ENCODE data around the gene GRID2. TPM values are rescaled to one million over a fixed set of nuclear protein-coding genes. Genes with fewer than 3 reads are reported as not detected.
"Not testable (repeated sequence)": the region's sequence is repeated elsewhere in the genome, so short reads cannot be mapped to it uniquely, and the experiment has no call there.

GRID2 gene
- total RNA-seq, 1 donor from 2014 or later, result not detected

- no peak for TF ChIP-seq POLR2A (IDR thresholded peaks at IDR 0.05)
- Histone ChIP-seq H3K4me3 (no peak overlapping the region), H3K27ac (no peak overlapping the region), H3K36me3 (no peaks in the 10 kb centered on the region), H3K9me3 (no peaks in the 10 kb centered on the region), H3K4me1 (no peaks in the 10 kb centered on the region), H3K27me3 (no peaks in the 10 kb centered on the region)
- intact Hi-C loops (cut with DNase I), result no loop called here
- no peak for DNase-seq (ENCODE audit: extremely low spot score in 2 of 2)
Measured at GRCh38 chr4:93299118-93299517, 995.4 kb downstream of the GRID2 start.

GRCh38 chr4:93300780-93301555 lies 997.2 kb downstream of the GRID2 start:
- H3K4me3 ChIP-seq; intact Hi-C loops (cut with DNase I); DNase-seq (ENCODE audit: extremely low spot score in 2 of 2); H3K9me3 ChIP-seq; H3K27me3 ChIP-seq; H3K4me1 ChIP-seq; H3K36me3 ChIP-seq; H3K27ac ChIP-seq: not testable (repeated sequence)

- Histone ChIP-seq H3K27ac (no peak overlapping the region), H3K9me3 (no peaks in the 10 kb centered on the region), H3K27me3 (no peaks in the 10 kb centered on the region), H3K36me3 (no peaks in the 10 kb centered on the region), H3K4me1 (no peaks in the 10 kb centered on the region), H3K4me3 (no peak overlapping the region)
- intact Hi-C loops (cut with DNase I), result no loop called here
- DNase-seq (ENCODE audit: extremely low spot score in 2 of 2), result no peak
- TF ChIP-seq CTCF (IDR thresholded peaks at IDR 0.05), result no peak
- TF ChIP-seq POLR2A (IDR thresholded peaks at IDR 0.05), result no peak
- no peak for TF ChIP-seq POLR2AphosphoS5 (IDR thresholded peaks at IDR 0.05; ENCODE audit: insufficient read depth in 1 of 2, low read depth in 1 of 2)
Measured at GRCh38 chr4:93302310-93302709, 998.5 kb downstream of the GRID2 start.

- Histone ChIP-seq H3K27ac (no peak overlapping the region), H3K27me3 (no peaks in the 10 kb centered on the region), H3K4me1 (no peaks in the 10 kb centered on the region), H3K9me3 (no peaks in the 10 kb centered on the region), H3K4me3 (no peak overlapping the region), H3K36me3 (no peaks in the 10 kb centered on the region)
- DNase-seq (ENCODE audit: extremely low spot score in 2 of 2), result no peak
- intact Hi-C loops (cut with DNase I), result no loop called here
- TF ChIP-seq POLR2AphosphoS5 (IDR thresholded peaks at IDR 0.05; ENCODE audit: insufficient read depth in 1 of 2, low read depth in 1 of 2) (no peak), CTCF (IDR thresholded peaks at IDR 0.05) (no peak), POLR2A (IDR thresholded peaks at IDR 0.05) (no peak)
Measured at GRCh38 chr4:93303440-93303839, 999.7 kb downstream of the GRID2 start.

- intact Hi-C loops (cut with DNase I), result no loop called here
- TF ChIP-seq CTCF (IDR thresholded peaks at IDR 0.05) (no peak), POLR2AphosphoS5 (IDR thresholded peaks at IDR 0.05; ENCODE audit: insufficient read depth in 1 of 2, low read depth in 1 of 2) (no peak)
- Histone ChIP-seq H3K27me3 (no peaks in the 10 kb centered on the region), H3K27ac (no peak overlapping the region), H3K36me3 (no peaks in the 10 kb centered on the region), H3K9me3 (no peaks in the 10 kb centered on the region), H3K4me1 (no peaks in the 10 kb centered on the region), H3K4me3 (no peak overlapping the region)
- DNase-seq (ENCODE audit: extremely low spot score in 2 of 2), result no peak
Measured at GRCh38 chr4:93312299-93312698, 1008.5 kb downstream of the GRID2 start.

GRCh38 chr4:93313197-93313596 lies 1009.4 kb downstream of the GRID2 start:
- H3K36me3 ChIP-seq, result no peaks in the 10 kb centered on the region
- no peak for DNase-seq (ENCODE audit: extremely low spot score in 2 of 2)
- H3K4me3 ChIP-seq, result no peak overlapping the region
- intact Hi-C loops (cut with DNase I), result no loop called here
- no peaks in the 10 kb centered on the region for H3K4me1 ChIP-seq
- TF ChIP-seq CTCF (IDR thresholded peaks at IDR 0.05), result no peak
- TF ChIP-seq POLR2AphosphoS5 (IDR thresholded peaks at IDR 0.05; ENCODE audit: insufficient read depth in 1 of 2, low read depth in 1 of 2), result no peak
- no peak for TF ChIP-seq POLR2A (IDR thresholded peaks at IDR 0.05)
- H3K27me3 ChIP-seq, result no peaks in the 10 kb centered on the region
- H3K27ac ChIP-seq, result no peak overlapping the region
- no peaks in the 10 kb centered on the region for H3K9me3 ChIP-seq
